ENCODE measurements around the gene TEX48. TPM values are rescaled to one million over a fixed set of nuclear protein-coding genes. Genes with fewer than 3 reads are reported as not detected.

Gene TEX48
- polyA plus RNA-seq, 3 donors = not detected

DNA sequence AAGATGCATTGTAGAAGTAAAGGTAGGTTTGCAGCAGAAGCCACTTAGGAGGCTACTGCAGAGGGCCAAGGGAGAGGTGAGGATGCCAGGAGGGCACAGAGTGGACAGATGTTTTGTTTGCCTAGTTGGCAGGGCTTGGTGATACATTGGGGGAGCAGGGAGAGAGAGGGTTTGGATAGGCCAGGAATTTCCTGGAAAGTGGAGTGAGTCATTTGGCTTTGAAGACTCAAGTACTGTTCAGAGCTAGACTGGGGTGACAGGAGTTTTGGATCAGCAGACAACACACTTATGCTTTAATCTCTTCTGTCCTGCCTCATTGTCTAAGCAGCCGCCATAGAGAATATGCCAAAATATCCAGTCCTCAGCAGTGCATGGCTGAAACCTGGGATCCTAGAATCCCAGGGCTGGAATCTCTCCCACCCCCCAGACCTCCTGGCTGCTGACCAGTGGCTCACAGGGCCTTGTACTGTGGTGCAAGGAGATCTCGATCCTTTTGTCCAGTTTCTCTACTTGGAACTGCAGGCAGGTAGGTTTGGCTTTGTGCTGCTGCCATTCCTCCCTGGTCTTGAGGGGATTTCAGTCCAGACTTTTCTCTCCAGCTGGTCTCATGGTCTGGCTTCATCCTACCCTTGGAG is 59.9 kb downstream of the TEX48 start:
- no peak for DNase-seq

DNA sequence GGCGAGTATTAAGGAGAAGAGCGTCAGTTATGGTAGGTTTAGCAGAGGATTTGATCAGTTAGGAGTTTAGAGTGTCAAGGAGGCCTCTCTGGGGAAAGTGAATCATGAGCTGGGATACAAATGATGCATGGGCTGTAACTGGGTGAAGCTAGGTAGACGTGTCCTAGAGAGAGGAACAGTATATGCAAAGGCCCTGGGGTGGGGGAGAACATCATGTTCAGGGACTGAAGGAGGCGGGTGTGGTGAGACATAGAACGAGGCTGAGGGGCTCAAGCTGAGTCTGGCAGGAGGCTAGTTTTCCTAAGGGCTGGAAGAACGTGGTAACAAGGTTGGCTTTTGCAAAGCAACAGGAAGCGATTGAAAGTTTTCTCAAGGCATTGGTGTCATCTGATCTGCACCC is 60.4 kb downstream of the TEX48 start:
- no peak for DNase-seq

DNA sequence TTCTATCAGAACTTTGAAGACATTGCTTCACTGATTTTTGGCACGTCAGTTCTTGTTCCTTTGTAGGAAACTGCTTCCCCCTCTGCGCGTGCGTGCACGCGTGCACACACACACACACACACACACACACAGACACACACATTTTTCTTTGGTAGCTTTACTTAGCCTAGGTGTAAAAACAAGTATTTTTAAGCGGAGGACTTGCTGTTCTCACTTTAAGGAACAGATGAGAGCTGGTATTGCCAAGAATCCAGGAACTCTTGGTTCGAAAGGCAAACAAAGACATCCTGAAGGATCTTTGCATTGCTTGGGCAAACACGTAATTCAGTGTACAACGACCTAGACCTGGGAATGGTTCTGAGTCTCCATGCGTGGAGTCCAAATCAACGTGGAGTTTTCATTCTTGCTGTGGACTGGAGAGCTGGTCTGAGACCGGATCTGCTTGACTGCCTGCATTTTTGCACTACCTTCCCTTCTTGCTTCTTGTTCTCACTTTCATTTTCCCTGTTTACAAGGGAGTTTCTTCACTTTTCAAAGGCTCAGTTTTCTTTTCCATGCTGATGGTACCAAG is 62.7 kb downstream of the TEX48 start:
- DNase-seq = no peak

DNA sequence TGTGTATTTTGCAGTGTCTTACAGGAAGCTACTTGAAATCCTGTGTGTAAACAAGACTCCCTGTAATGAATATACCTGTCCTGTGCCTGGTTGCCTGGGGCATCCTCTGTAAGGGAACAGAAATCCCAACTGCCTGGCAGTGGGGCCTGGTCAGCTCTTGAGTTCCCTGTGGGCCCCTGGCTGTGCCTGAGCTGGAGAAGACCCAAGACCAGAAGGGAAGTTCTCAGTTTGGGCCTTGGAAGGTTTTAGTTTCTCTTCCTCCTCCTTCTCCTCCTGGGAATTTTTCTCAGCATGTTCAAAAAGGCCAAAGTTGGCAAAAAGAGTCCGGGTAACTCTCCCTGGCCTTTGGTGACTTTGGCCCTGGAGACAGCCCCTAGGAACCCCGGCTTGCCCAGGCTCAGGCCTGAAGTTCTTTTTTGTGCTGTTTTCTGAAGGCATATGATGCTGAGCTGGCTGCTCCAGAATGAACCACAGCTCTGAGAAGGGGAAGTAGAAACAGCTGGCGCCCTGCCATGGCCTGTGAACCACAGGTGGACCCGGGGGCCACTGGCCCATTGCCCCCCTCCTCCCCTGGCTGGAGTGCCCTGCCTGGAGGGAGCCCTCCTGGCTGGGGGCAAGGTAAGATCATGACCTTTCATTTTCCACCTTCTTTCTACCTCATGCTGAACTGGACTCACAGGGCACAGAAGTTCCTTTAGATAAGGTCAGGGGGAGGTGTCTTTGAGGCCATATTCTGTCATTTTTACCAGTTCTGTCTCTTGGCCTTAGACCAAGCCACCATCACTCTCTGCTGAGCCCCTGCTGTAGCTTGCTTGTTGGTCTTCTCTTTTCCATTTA is 65.1 kb downstream of the TEX48 start:
- no peak for DNase-seq

Other genes with a start within 250 kb of the TEX48 start
- gene WHRN, start 176.7 kb downstream of the TEX48 start, polyA plus RNA-seq (ENCODE audit: insufficient read length in 3 of 3) = 10 to 100 TPM; 11.0 to 15.1 (median 13.6) TPM
- 100 to 1,000 TPM; 206 to 240 (median 227) TPM for gene ATP6V1G1, start 94.4 kb downstream of the TEX48 start, polyA plus RNA-seq (ENCODE audit: insufficient read length in 3 of 3)
- 1 to 10 TPM; 6.8 to 8.9 (median 8.4) TPM for gene TMEM268, start 70.9 kb downstream of the TEX48 start, polyA plus RNA-seq (ENCODE audit: insufficient read length in 3 of 3)
- gene TEX53, start 24.4 kb downstream of the TEX48 start, polyA plus RNA-seq (ENCODE audit: insufficient read length in 3 of 3) = not detected
- gene TNFSF15, start 123.8 kb upstream of the TEX48 start, polyA plus RNA-seq (ENCODE audit: insufficient read length in 3 of 3) = 1 to 10 TPM; 5.9 to 9.7 (median 8.0) TPM
- under 1 TPM; 0.30 to 0.67 (median 0.33) TPM for gene TNFSF8, start 248.4 kb upstream of the TEX48 start, polyA plus RNA-seq (ENCODE audit: insufficient read length in 3 of 3)